Activated CD8-positive, alpha-beta memory T cell treated with anti-CD3 and anti-CD28 coated beads for 24 hours (primary cell): Measurements from ENCODE around the gene LIMCH1.

Experiments
- DNase-seq: peaks from one replicate; pipeline ENCODE4 v3.0.0-alpha.2; 2020

The LIMCH1 gene

DNA sequence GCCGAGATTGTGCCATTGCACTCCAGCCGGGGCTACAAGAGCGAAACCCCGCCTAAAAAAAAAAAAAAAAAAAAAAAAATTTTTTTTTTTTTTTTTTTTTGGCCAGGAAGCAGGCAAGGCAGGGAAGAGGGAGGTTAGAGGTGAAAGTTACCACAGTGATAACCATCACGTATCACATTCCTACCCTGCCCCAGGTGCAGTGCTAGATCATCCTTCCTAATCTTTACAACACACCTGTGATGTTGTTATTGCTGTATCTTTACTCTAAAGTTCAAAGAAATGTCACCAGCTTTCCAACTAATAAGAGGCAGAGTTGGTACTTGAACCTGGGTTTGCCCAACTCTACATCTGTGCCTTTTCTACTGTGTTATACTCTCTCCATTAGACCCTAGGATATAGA, 7.2 kb upstream of the LIMCH1 start:
- DNase-seq, result no peak

DNA sequence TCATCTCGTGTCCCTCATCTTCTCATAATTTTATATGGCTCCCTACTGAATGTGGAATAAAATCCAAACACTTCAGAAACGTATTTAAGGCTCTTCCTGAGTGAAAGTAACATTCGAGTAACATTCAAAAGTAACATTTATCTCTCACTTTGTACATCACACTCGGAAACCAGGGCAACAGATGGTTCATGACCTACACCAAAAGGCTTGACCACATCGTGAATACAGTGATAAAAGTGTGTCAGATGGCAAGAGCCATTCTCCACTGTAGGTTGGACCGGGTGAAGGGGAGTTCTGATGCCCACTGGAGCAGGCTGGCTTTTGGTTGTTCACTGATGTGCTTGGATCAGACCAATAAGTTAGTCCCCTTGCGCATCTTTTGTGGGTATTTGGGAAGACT, 5.6 kb upstream of the LIMCH1 start:
- no peak for DNase-seq

DNA sequence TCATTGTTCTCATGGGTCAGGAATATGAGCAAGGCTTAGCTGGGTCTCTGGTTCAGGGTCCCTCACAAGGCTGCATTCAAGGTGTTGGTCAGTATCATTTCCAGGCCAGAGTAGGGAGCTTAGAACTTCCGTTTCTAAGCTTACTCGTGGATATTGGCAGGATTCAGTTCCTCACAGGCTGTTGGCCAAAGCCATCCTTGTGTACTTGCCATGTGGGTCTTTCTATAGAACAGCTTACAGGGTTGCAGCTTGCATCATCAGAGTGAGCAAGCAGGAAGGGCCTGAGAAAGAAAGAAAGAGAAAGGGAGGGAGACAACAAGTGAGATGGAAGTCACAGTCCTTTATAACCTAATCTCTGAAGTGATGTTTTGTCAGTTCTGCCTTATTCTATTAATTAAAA, 5.1 kb upstream of the LIMCH1 start:
- DNase-seq, result no peak

DNA sequence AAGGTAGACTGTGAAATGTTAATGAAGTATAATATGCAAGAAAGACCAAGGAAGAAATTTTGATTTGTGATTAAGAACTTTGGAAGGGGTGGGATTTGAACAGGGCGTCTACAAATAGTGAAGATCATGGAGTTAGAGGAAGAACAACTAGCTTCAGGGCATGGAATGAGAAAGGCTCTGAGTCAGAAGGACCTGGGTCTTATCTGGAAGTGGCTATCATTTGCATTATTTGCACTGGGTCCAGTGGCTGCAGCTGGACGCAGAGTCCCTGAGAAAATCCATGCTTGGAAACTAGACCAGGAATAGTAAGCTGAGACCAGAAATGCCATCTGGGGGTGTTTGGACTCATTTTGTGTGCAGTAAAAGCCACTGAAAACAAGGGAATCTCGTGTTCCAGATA, 4.3 kb upstream of the LIMCH1 start:
- DNase-seq, result no peak

DNA sequence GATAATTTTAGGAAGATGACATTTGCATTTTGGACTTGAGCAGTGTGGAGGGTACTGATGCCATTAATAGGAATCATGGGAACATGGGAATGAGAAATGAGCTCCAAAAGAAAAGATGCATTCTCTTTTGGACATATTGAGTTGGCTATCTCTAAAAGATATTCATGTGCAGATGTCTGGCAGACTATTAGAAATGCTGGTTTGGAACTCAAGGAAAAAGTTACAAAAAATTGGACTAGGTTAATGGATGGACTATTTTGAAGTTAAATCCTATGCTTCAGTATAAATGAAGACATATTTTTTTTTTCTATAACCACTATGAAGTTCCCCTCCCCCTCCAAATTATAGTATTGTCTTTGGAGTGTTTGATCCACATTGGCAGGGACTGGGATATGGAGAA, 3.6 kb upstream of the LIMCH1 start:
- no peak for DNase-seq

DNA sequence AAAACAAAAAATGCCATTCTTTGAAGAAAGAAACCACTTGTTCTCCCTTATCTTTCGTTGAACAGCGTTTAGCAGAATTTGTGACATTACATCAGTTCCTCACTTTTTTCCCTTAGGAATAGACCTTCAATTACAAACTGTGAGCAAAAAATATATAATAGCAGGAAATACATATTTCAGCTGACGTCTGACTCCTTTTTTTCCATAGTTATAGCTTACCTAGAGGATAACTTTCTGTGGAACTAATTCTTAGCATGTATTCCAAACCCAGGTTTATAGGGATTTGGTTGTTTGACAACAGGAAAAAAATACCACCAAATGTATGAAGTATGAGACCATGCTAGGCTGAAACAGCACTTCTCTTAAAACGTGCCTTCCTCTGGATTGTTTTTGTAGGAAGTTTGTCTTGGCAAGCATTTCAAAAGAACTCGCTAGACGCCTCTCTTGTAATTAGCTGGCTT, 2.0 kb upstream of the LIMCH1 start:
- no peak for DNase-seq

DNA sequence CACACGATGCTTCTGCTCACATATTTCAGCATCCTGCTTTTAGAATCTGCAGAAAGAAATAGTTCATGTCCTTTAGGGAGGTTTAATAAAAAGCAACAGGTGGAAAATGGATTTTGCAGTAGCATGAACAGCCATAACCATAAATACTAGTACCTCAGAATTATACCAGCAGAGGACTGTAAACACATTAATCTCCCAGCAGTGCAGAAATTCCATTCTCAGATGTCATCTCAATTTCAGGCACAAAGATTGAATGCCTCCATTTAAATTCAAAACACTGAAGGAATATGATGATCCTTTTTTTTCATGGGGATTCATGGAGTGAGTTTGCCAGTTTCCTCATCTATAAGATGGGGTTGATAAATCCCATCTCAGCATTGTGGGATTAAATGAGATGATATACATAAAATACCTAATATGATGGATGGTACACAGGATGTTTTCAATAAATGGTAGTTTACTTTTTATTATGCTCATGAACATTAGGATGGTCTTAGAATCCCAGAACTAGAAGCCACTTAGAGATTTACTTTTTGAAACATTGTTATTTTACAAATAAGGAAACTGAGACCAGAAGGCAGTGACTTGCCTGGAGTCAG, 566 bp upstream of the LIMCH1 start:
- no peak for DNase-seq

DNA sequence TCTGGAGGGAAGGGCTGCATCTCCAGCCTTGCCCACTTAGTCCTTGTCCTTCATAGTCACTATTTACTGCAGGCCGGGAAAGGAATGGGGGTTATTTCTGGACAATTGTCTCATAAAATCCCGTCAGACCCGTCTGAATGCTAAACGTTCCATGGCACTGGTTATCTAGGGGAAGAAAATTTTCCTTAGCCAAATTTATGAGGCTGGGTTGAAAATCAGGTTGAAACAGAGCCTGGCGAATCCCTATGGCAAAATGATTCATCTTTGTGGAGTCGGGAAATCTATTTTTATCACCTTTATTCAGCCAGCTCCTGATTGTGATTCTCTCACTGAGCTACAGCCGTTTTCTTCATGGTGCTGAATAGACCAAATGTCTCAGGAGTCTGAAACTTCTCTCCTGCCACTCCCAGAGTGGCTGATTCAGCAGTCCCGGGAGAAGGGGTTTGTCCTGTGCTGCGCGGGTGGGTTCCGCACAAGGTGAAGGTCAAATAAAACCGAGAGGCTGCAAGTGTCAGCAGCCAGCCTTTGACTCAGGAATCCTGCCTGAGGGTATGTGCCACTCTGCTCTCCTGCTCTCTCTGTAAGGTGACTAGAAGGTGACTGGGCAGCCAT, 1.0 kb downstream of the LIMCH1 start:
- no peak for DNase-seq

DNA sequence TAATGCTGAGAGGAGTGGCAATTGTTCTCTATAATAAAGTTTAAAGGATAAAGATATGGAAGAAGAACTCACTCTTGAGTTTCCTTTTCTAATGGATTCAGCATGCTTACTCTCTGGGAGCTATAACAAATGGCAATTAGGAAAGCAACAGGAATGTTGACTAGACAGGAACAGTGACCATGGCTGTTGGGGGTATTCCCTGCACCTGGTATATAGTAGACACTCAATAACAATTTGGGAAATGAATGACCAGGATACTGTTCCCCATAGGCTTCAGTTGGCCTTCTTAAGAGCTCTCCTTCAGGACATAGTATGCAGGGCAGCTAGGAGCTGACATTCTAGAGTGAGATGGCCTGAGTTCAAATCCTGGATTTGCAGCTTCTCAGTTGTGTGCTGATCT, 1.8 kb downstream of the LIMCH1 start:
- no peak for DNase-seq

DNA sequence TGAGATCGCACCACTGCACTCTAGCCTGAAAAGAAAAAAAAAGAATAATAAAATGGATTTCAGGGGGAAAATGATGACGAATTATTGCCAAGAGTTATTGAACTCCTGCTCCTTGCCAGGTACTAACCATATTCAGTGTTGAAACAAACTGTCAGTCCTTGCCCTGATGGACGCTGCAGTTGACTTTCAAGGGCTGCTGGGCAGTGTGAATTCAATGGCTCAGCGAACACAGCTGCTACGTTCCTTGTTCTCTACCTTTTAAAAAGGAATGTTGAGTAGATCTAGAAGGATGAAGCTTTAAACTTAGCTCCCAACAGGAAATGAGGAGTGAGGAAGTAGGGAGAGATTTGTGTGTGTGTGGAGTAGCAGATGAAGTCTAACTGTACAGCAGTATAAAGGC, 2.7 kb downstream of the LIMCH1 start:
- no peak for DNase-seq

DNA sequence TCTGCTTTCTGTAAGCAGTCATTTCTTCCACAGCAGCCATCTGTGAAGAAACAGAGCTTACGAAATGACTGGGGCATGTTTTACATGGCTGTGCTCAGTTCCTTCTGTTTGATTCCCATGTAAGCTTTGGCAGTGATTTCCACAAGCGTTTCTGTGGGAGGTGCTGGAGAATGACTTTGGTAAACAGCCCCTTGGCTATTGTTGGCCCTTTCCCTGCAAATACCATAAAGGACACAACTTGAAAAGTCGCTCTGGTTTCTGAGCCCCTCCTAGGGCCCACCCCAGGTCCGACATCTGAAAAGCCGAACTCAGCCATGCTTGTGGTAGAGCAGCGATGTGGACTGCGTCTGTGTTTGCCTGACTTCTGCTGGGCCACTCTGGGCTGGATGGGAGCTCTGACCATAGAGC, 3.7 kb downstream of the LIMCH1 start:
- DNase-seq, result no peak

DNA sequence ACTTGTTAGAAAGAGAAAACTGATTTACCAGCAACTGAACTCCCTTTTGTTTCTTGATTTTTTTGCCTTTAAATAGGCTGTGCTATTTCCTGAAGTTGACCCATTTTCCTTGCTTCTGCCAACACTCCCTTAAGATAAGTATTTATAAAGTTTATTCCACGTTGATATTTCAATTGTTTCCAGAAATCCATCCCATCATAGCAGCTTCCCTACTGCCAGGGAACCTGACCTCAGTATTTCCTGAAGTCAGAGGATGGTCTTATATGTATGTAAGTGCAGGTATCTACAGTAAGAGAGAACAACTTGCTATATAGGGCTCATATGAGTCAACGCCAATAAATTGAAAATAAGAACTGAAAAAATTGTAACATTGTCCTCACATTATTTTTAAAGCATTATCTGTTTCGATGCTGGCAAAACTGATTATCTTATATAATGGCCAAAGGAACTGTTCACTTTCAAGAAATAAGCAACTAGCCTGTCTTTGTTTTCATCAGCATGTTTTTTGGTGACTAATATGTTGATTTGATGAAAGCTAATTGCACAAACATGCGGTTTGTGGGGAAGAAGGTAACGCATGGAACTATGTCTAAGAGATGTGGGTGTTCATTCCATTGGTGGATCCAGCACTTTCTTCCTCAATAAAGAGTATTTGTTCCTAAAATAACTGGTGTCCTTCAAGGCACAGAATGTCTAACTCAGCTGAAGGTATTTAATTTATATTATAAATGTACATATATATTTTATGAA, 4.7 kb downstream of the LIMCH1 start:
- no peak for DNase-seq

DNA sequence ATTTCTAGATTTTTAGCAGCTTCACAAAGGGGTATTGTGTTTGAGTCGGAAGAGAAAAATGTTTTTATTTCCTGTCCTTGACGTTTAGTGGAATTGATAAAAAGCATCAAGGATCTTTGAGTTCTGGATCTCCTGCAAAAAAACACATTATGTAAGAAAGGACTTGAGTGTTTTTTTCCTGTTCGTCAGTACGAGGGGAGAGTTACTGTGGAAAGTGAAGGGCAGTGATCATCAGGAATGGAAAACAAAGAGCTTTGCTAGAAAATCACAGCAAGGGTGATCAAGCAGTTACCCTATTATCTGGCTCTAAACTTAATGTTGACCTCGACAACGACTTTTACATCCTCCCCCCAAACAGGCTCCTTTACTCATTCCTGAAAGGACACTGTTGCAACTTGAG, 7.3 kb downstream of the LIMCH1 start:
- no peak for DNase-seq

DNA sequence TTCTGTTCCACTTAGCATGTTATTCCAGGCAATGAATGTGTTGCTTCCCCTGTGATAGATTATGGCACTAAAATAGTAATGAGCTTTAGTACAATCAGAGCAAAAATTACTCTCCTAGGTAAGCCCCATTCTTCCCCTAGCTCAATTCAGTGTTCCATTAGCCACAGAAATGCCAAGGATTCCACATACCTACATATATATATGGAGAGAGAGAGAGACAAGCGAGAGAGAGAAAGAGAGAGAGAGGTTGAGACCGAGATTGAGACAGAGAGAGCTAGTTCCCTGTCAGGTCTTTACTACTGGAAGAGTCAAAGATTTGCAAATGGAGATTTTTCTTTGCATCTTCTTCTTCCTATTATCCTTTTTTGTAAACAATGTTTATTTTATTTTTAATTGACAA, 8.7 kb downstream of the LIMCH1 start:
- no peak for DNase-seq

DNA sequence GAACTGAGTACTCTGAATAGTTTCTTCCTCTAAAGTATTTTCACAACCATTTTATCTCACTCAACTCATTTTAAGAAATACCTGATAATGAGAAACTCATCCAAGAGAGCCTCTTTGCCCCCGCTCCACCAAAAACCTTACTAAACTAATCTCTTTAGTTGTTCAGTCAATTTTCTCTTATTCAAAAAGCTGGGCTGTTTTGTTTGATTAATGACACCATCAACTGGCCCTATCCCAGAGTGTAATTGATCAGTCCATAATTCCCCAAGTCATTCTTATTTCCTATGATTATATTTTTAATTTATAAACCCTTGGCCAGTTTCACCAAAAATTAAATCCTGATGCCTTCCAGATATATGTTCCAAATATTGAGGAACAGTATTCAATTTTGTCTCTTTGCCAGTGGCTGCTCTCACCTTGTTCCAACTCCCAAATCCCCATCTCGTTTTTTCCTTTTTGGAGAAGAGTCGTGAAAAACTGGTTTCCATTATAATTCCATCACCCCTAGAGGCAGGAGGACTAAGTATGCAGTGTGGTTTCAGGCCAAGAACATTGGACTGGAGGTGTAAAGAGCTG, 10.4 kb downstream of the LIMCH1 start:
- no peak for DNase-seq

DNA sequence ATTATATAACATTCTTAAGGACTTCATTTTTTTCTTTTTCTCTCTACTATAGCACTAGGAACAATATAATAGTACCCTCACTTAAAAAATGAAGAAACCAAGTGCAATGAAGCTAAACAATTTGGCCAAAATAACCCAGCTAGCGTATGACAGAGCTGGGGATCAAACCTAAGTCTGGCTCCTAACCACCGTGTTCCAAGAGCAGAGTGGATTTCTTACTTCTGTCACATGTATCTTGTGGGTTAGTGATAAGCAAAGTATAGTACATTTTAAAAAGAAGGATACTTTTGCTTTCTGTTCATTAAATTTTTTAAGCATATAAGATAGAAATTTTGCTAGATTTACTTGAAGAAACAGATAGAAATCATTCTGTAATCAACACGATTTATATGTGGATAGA, 11.5 kb downstream of the LIMCH1 start:
- DNase-seq, result no peak

DNA sequence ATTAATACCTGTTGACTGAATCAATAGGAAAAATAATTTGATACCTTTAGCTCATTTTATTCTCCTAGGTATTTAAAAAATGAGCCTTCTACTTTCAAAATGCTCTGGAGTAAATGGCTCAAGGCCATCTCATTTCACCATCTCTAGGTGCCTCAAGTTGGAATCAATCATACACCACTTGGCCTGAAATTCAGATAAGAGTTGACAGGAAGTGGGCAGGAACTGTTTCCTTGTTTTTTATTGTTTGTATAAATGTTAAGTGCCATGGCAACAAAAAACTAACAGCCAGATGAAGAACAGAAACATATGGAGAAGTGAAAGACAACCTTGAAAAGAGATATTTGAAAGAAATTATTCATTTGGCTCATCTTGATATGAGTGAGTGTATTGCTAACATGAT, 12.4 kb downstream of the LIMCH1 start:
- DNase-seq, result no peak

DNA sequence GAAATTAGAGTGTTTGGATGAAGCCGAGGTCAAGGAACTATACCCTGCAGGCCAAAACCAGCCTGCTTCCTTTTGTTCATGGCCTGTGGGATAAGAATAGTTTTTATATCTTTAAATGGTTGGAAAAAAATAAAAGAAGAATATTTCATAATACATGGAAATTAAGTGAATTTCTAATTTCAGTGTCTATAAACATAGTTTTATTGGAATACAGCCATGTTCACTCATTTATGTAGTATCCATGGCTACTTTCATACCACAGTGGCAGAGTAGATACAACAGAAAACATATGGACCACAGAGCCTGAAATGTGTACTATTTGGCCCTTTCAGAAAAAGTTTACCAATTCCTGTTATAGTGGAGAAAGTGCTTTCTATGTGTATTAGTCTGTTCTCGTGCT, 13.6 kb downstream of the LIMCH1 start:
- DNase-seq, result no peak

DNA sequence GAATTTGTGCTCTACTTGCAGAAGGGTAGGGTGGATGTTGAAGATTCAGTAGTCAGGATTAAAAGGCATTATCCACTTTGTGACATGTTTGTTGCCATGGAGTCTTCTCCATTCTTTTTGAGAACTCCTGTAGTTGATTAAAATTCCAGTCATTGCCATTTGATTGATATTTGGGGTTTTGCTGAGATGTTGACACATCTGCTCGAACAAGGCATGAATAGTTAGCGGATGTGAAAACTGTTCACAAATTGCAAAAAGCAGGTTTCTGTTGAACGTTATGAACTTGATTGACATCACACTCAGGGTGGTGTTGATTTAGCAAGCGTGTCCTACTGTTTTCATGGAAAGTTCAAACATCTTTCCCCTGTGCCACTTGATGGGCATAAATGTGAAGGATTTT, 16.9 kb downstream of the LIMCH1 start:
- no peak for DNase-seq

DNA sequence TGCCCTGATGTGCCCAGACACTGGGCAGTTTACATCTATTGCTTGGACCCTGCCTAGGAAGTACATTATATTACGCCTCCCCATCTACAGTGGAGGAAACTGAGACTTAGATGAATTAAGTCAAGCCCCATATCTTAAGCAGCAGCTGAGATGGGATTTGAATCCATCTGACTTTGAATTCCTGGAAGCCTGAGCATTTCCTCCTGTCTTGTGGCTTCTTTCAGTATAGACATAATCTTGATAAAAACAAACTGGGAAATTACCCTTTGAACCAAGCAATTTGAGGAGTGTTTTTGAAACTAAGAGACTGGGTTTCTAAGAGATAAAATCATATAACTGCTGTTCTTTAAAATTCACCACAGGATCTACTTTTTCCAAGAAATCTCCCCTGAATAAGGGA, 18.6 kb downstream of the LIMCH1 start:
- DNase-seq, result no peak

DNA sequence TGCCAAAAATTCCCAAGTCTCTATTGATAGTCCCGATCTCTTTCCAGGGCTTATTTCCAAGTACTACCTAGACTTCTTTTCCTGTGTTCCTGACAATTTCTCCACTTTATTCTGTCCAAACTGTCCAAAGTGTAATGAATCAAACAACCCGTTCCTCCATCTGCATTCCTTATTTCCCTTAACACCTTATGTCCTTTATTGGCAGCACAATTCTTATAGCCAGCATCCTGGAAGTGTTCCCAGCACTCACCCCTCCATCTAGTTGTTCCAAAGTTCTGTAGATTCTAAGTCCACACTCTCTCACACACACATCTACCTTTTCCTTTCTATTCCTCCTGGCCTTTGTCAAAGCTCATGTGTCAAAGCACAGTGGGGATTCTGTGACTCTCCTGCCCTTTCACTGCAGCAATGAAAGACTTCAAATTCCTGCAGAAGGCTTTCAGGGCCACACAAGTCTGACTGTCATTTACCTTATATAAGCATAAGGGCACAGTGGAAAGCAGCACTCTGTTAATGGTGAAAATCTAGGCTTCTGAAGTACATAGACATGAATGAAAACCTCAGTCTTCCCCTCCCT, 22.1 kb downstream of the LIMCH1 start:
- no peak for DNase-seq

DNA sequence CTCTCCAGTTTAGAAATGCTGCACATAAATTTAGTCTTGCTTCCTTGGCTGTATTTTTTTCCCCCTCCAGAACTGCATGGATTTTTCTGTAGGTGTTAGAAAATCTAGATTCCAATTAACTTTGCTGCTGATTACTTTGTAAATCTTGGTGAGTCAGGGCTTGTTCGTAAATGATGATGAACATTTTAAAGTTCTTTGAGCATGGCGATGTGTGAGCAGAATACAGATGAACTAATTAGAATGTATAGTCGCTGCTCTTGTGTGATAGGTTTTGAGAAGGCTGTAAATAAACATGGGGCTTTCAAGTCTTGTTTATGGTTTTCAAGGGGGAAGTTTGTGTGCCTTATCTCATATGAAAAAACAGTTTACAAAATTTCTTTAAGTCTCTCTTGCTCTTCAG, 23.3 kb downstream of the LIMCH1 start:
- no peak for DNase-seq

DNA sequence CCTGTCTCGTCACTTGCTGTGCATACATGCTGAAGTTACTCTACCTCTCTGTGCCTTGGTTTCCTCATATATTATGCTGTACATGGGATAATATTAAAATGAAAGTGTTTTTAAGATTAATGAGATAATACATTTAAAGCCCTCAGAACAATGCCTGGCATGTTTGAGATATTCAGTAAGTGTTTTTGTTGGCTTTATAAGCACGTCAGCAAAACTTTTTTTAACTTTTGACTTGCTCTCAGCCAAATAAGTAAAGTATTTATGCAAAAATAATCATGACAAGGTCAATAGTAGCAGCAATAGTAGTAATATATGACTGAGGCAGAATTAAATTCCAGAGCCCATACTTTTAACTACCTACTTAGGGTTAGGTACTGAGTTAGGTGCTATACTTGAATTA, 29.2 kb downstream of the LIMCH1 start:
- no peak for DNase-seq

DNA sequence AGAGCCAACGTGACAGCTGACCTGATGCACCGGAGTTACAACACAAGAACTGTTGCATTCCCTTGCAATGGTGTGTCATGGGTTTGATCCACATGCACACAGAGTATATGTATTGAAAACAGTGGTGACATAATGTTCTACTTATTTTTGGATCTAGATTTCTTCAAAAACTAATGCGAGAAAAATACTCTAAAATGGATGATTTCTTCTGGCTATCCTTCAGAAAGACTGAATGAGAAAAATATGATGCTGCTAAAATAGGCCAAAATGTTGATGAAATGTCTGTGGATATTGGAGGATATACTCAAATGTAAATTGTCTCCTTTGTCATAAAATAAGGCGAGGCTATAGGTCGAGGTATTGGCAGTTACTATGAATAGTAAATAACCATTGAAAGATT, 30.4 kb downstream of the LIMCH1 start:
- DNase-seq, result no peak
